K562 (cell line): ENCODE measurements around the gene C3. TPM values are rescaled to one million over a fixed set of nuclear protein-coding genes. Genes with fewer than 3 reads are reported as not detected.
A peak's percentile ranks its signal among the peaks of the same experiment; 100 is the strongest.

Source experiments
- AFF1 ChIP-seq, 2 experiments: fragments of 450-650 bp; IDR thresholded peaks; 2 replicates each; pipeline ENCODE4 v1.6.1; 2018; ENCODE audit warnings: mild to moderate bottlenecking in 2 of 2, low read depth in 1 of 2; ENCODE audit not compliant: partially characterized antibody in 2 of 2
- ARNT ChIP-seq, 2 experiments: fragments of 450-650 bp; IDR thresholded peaks; 2 replicates each; pipeline ENCODE4 v1.6.1; 2016; ENCODE audit warnings: mild to moderate bottlenecking in 1 of 2
- BACH1 ChIP-seq: fragments of 200-800 bp; sonication (Bioruptor generic); IDR thresholded peaks from 2 replicates; pipeline ENCODE4 v1.6.1; 2016; ENCODE audit warnings: missing genetic modification characterization, missing compliant biosample characterization
- BRF1 ChIP-seq: IDR thresholded peaks from 3 replicates; pipeline ENCODE4 v1.6.1; 2011; ENCODE audit warnings: borderline replicate concordance, mild to moderate bottlenecking; ENCODE audit not compliant: insufficient read length; ENCODE audit errors: extremely low read depth
- CBFA2T2 ChIP-seq: fragments of 450-650 bp; conservative IDR thresholded peaks from 2 replicates; pipeline ENCODE4 v1.6.1; 2017; ENCODE audit warnings: mild to moderate bottlenecking
- MAFK ChIP-seq: IDR thresholded peaks from 2 replicates; pipeline ENCODE4 v1.6.1; 2011; ENCODE audit warnings: low read length, improper control_type of control experiment
- MBD2 ChIP-seq: sonication (generic); IDR thresholded peaks from 2 replicates; pipeline ENCODE4 v1.6.1; 2016; ENCODE audit warnings: low read depth, borderline replicate concordance
- PBX2 ChIP-seq, 2 experiments: IDR thresholded peaks in 1 of 2; conservative IDR thresholded peaks in 1 of 2; 2 replicates each; pipeline ENCODE4 v1.6.1; 2016; ENCODE audit warnings: low read depth in 2 of 2, mild to moderate bottlenecking in 1 of 2, missing compliant biosample characterization in 1 of 2, missing genetic modification characterization in 1 of 2, moderate library complexity in 1 of 2
- PKNOX1 ChIP-seq: fragments of 450-650 bp; IDR thresholded peaks from 2 replicates; pipeline ENCODE4 v1.6.1; 2016
- ZNF133 ChIP-seq: fragments of 250-450 bp; sonication (Bioruptor Pico); IDR thresholded peaks from 2 replicates; pipeline ENCODE4 v1.4.0; 2020; ENCODE audit warnings: mild to moderate bottlenecking
- ZNF134 ChIP-seq: fragments of 250-450 bp; sonication (Bioruptor Pico); conservative IDR thresholded peaks from 2 replicates; pipeline ENCODE4 v1.4.0; 2020
- ZNF143 ChIP-seq: sonication (generic); formaldehyde crosslinking; IDR thresholded peaks from 2 replicates; pipeline ENCODE4 v1.9.0; 2022; ENCODE audit warnings: mild to moderate bottlenecking, missing genetic modification reagents
- ZNF347 ChIP-seq: fragments of 450-650 bp; formaldehyde crosslinking; IDR thresholded peaks from 2 replicates; pipeline ENCODE4 v1.4.0; 2020; ENCODE audit warnings: low read depth, mild to moderate bottlenecking, moderate library complexity
- ZNF551 ChIP-seq: fragments of 250-450 bp; sonication (Bioruptor Pico); IDR thresholded peaks from 2 replicates; pipeline ENCODE4 v1.5.0; 2021; ENCODE audit warnings: mild to moderate bottlenecking, moderate library complexity
- polyA plus RNA-seq, 8 experiments: library from polyadenylated mRNA; depleted of rRNA in 4 of 8; stranded (reverse) in 5 of 8; unstranded in 3 of 8; fragments of >200 nt; fragmentation: Nextera tagmentation in 2 of 8; fragmentation: Illumina TruSeq in 1 of 8; extraction: Ambion mirVana in 2 of 8; extraction: Trizol in 1 of 8; gene quantifications; 2 replicates each; pipeline versions ENCODE4 v1.2.1 to v1.2.3, GENCODE V29; 2011 to 2014; ENCODE audit warnings: inconsistent platforms in 1 of 8, missing spikeins in 1 of 8
- total RNA-seq, 7 experiments: library from RNA; depleted of rRNA in 6 of 7; stranded (reverse); fragments of >200 nt in 6 of 7; fragmentation: Illumina TruSeq in 2 of 7; extraction: Trizol in 2 of 7; gene quantifications; 2 replicates each; pipeline versions ENCODE4 v1.2.1 to v1.2.3, GENCODE V29; 2011 to 2021; ENCODE audit warnings: low replicate concordance in 1 of 7
- TF ChIP-seq, protein P1 (sequence below): IDR thresholded peaks from 2 replicates; pipeline ENCODE4 v1.6.1; 2012; ENCODE audit warnings: low read depth, low read length, improper control_type of control experiment, borderline replicate concordance

C3 gene
- total and polyA plus RNA-seq, 9 of the 15 experiments (the other 6 are each of a cell fraction or from before 2014, with no cell fraction given): 0.59 to 10.6 (median 2.2) TPM

DNA sequence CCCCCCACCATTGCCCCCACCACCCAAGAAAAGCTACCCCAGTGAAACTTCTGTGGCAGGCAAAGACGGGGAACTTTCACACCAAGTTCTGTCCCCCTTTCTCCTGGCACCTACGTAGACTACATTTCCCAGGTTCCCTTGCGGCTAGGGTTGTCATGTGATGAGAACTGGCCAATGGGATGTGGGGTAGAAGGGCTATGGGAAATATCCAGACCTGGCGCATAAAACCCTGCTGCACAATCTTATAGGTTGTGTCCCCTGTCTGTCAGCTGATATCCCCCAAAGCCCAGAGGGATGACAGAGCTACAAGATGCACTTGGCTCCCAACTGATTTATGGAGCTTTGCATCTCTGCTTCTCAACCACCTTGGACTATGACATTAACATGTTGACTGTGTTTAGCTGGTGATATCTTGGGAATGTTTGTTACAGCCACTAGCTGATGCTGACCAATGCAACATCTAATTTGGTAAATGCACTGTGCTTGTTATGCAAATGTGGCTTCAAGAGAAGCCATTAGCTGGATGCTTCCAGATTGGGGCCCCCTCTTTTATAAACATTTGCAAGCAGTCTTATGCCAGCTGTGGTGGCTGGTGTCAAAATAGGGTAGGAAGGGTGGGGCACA is 40.7 kb upstream of the C3 start (continued):
- TF ChIP-seq AFF1 (IDR thresholded peaks at IDR 0.05; ENCODE audit: low read depth in 1 of 2, partially characterized antibody in 2 of 2) (peak in 1 of 2 experiments; percentile 91), ZNF551 (CRISPR knock-in tag) (no peak), PBX2 (CRISPR knock-in tag; IDR thresholded peaks at IDR 0.05; ENCODE audit: low read depth) (no peak), PBX2 (tag; conservative IDR thresholded peaks at IDR 0.05; ENCODE audit: low read depth) (peak; percentile 78), MBD2 (peak; percentile 64; the same call in 1 of the 2 replicates), BRF1 (no peak), ARNT (IDR thresholded peaks at IDR 0.05) (peak in 1 of 2 experiments; percentile 61; a peak in 1 of 4 replicates), BACH1 (tag) (no peak), ZNF347 (CRISPR knock-in tag) (no peak), ZNF143 (CRISPR knock-in tag) (peak; percentile 83), ZNF134 (no peak), MAFK (no peak), ZNF133 (no peak), CBFA2T2 (peak; percentile 27; the same call in 1 of the 2 replicates), PKNOX1 (peak; percentile 97)
- TF ChIP-seq, protein P1, sequence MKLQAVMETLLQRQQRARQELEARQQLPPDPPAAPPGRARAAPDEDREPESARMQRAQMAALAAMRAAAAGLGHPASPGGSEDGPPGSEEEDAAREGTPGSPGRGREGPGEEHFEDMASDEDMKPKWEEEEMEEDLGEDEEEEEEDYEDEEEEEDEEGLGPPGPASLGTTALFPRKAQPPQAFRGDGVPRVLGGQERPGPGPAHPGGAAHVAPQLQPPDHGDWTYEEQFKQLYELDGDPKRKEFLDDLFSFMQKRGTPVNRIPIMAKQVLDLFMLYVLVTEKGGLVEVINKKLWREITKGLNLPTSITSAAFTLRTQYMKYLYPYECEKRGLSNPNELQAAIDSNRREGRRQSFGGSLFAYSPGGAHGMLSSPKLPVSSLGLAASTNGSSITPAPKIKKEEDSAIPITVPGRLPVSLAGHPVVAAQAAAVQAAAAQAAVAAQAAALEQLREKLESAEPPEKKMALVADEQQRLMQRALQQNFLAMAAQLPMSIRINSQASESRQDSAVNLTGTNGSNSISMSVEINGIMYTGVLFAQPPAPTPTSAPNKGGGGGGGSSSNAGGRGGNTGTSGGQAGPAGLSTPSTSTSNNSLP: no peak
